HL-60 (cell line): ENCODE measurements around the gene TYRP1.

Source experiments
- CTCF ChIP-seq: IDR thresholded peaks from one replicate; pipeline ENCODE4 v1.5.1; 2011; ENCODE audit warnings: low read length, control low read depth, inconsistent platforms; ENCODE audit not compliant: insufficient read depth
- GABPA ChIP-seq: IDR thresholded peaks from 2 replicates; pipeline ENCODE4 v1.6.1; 2012; ENCODE audit warnings: low read depth
- POLR2AphosphoS5 ChIP-seq: IDR thresholded peaks from 2 replicates; pipeline ENCODE4 v1.6.1; 2012; ENCODE audit warnings: low read depth
- REST ChIP-seq: IDR thresholded peaks from 2 replicates; pipeline ENCODE4 v1.6.1; 2012; ENCODE audit warnings: low read depth; ENCODE audit not compliant: insufficient replicate concordance

- TF ChIP-seq POLR2AphosphoS5 (no peak), CTCF (no peak), REST (no peak), GABPA (no peak)
Observed at GRCh38 chr9:12759761-12760160, 66.6 kb downstream of the TYRP1 start.
